Effector memory CD4-positive, alpha-beta T cell (primary cell): Measurements from ENCODE around the gene CCDC83.

ENCODE experiments used
- DNase-seq, 3 donors: peaks; one replicate each; pipeline ENCODE4 v3.0.0-alpha.2; 2020
- H3K27ac ChIP-seq: 2 replicates; pipeline ENCODE4 v1.7.0; 2013; ENCODE audit warnings: mild to moderate bottlenecking, low read length, moderate library complexity; ENCODE audit not compliant: insufficient read depth, poor library complexity, severe bottlenecking
- H3K27me3 ChIP-seq: replicated peaks from 2 replicates; pipeline ENCODE4 v1.7.0; 2013; ENCODE audit warnings: mild to moderate bottlenecking, low read length; ENCODE audit not compliant: insufficient read depth, control insufficient read depth, poor library complexity, severe bottlenecking
- H3K36me3 ChIP-seq: 2 replicates; pipeline ENCODE4 v1.7.0; 2013; ENCODE audit warnings: mild to moderate bottlenecking, low read length, moderate library complexity; ENCODE audit not compliant: control insufficient read depth, insufficient read depth
- H3K4me1 ChIP-seq: 2 replicates; pipeline ENCODE4 v1.7.0; 2013; ENCODE audit warnings: low read length, mild to moderate bottlenecking; ENCODE audit not compliant: control insufficient read depth, insufficient read depth, poor library complexity, severe bottlenecking
- H3K4me3 ChIP-seq: 2 replicates; pipeline ENCODE4 v1.7.0; 2013; ENCODE audit warnings: low read length, low read depth, mild to moderate bottlenecking; ENCODE audit not compliant: insufficient read depth, poor library complexity, severe bottlenecking
- H3K9me3 ChIP-seq: 2 replicates; pipeline ENCODE4 v1.7.0; 2013; ENCODE audit warnings: mild to moderate bottlenecking, low read length, moderate library complexity; ENCODE audit not compliant: control insufficient read depth

Gene CCDC83

GRCh38 chr11:85960678-85961077, 105.5 kb downstream of the CCDC83 start:
- Histone ChIP-seq H3K27ac (no peak overlapping the region), H3K9me3 (no peaks in the 10 kb centered on the region), H3K36me3 (peaks cover 43% of the 10 kb centered on the region), H3K4me3 (no peak overlapping the region), H3K4me1 (no peaks in the 10 kb centered on the region), H3K27me3 (no peaks in the 10 kb centered on the region)
- no peak for DNase-seq

- H3K27ac ChIP-seq, result no peak overlapping the region
- peaks cover 41% of the 10 kb centered on the region for H3K36me3 ChIP-seq
Observed at GRCh38 chr11:85961130-85961529, 105.9 kb downstream of the CCDC83 start.

DNA sequence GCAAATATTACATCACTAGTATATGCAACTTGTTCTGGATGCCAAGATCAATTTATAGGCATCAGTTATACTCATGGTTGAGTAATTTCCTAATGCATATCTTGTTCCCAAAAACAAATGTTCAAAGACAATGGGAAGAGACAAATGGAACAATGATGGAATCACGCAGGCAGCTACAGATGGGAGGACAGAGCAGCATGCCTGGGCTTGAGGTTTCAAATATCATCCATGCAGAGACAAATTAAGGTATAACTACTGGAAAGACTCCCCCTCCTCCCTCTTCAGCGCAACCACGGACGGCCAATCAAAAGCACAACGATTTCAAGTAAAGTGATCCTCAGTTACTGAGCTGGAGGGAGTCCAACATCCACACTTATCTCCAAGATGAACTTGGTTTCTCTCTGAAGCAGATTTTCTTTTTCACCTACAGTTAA, 106.8 kb downstream of the CCDC83 start:
- H3K36me3 ChIP-seq, result peaks cover 37% of the 10 kb centered on the region
- no peak overlapping the region for H3K4me3 ChIP-seq
- no peak for DNase-seq
- H3K9me3 ChIP-seq, result no peaks in the 10 kb centered on the region
- no peak overlapping the region for H3K27ac ChIP-seq
- no peaks in the 10 kb centered on the region for H3K4me1 ChIP-seq
- no peaks in the 10 kb centered on the region for H3K27me3 ChIP-seq

More at GRCh38 chr11:85961130-85961529, 105.9 kb downstream of the CCDC83 start:
- DNase-seq, result no peak
- H3K4me1 ChIP-seq, result no peaks in the 10 kb centered on the region
- no peak overlapping the region for H3K4me3 ChIP-seq
- no peaks in the 10 kb centered on the region for H3K9me3 ChIP-seq
- H3K27me3 ChIP-seq, result no peaks in the 10 kb centered on the region

GRCh38 chr11:85965202-85965601, 110.0 kb downstream of the CCDC83 start:
- DNase-seq, result no peak
- H3K9me3 ChIP-seq, result no peaks in the 10 kb centered on the region
- peaks cover 30% of the 10 kb centered on the region for H3K36me3 ChIP-seq
- H3K4me1 ChIP-seq, result no peaks in the 10 kb centered on the region
- no peak overlapping the region for H3K4me3 ChIP-seq
- no peak overlapping the region for H3K27ac ChIP-seq
- H3K27me3 ChIP-seq, result no peaks in the 10 kb centered on the region

GRCh38 chr11:85967457-85967856, 112.3 kb downstream of the CCDC83 start:
- Histone ChIP-seq H3K36me3 (peaks cover 30% of the 10 kb centered on the region), H3K4me1 (no peaks in the 10 kb centered on the region), H3K27ac (no peak overlapping the region), H3K4me3 (no peak overlapping the region), H3K27me3 (no peaks in the 10 kb centered on the region), H3K9me3 (no peaks in the 10 kb centered on the region)
- no peak for DNase-seq
